Neural progenitor cell (in vitro differentiated cells): ENCODE measurements around the gene LRRTM4. TPM values are rescaled to one million over a fixed set of nuclear protein-coding genes. Genes with fewer than 3 reads are reported as not detected.
A peak's percentile ranks its signal among the peaks of the same experiment; 100 is the strongest.

Source experiments
- DNase-seq: peaks from one replicate; pipeline ENCODE4 v3.0.0-alpha.2; 2016; ENCODE audit warnings: low spot score
- H2AFZ ChIP-seq: fragments of 200-600 bp; sonication (generic); replicated peaks from 2 replicates; pipeline ENCODE4 v1.6.1; 2016; ENCODE audit warnings: antibody characterized with exemption
- H3F3A ChIP-seq: fragments of 200-600 bp; sonication (generic); 2 replicates; pipeline ENCODE4 v1.6.1; 2016; ENCODE audit warnings: antibody characterized with exemption, low read depth
- H3K27ac ChIP-seq: fragments of 200-600 bp; sonication (generic); 2 replicates; pipeline ENCODE4 v1.5.1; 2016; ENCODE audit warnings: mild to moderate bottlenecking
- H3K27me3 ChIP-seq: fragments of 200-600 bp; sonication (generic); 2 replicates; pipeline ENCODE4 v1.6.1; 2016; ENCODE audit warnings: mild to moderate bottlenecking, moderate library complexity
- H3K36me3 ChIP-seq: fragments of 200-600 bp; sonication (generic); 2 replicates; pipeline ENCODE4 v1.5.1; 2016
- H3K4me1 ChIP-seq: fragments of 200-600 bp; sonication (generic); 2 replicates; pipeline ENCODE4 v1.6.1; 2016; ENCODE audit warnings: mixed run types
- H3K4me2 ChIP-seq: fragments of 200-600 bp; sonication (generic); 2 replicates; pipeline ENCODE4 v1.6.1; 2016
- H3K4me3 ChIP-seq: fragments of 200-600 bp; sonication (generic); 2 replicates; pipeline ENCODE4 v1.5.1; 2016
- H3K79me2 ChIP-seq: fragments of 200-600 bp; sonication (generic); 2 replicates; pipeline ENCODE4 v1.6.1; 2016; ENCODE audit warnings: low read depth
- H3K9ac ChIP-seq: fragments of 200-600 bp; sonication (generic); 2 replicates; pipeline ENCODE4 v1.6.1; 2016
- H3K9me3 ChIP-seq: fragments of 200-600 bp; sonication (generic); 2 replicates; pipeline ENCODE4 v1.5.1; 2016; ENCODE audit warnings: low read depth
- H4K20me1 ChIP-seq: fragments of 200-600 bp; sonication (generic); 2 replicates; pipeline ENCODE4 v1.6.1; 2016; ENCODE audit warnings: low read depth
- H3K27ac Mint-ChIP-seq: 3 replicates; pipeline ENCODE4 v1.8.0; 2021; ENCODE audit warnings: mixed read lengths
- H3K27me3 Mint-ChIP-seq: 2 replicates; pipeline ENCODE4 v1.8.0; 2022; ENCODE audit warnings: low read depth, mild to moderate bottlenecking, inconsistent platforms, moderate library complexity, mixed read lengths; ENCODE audit not compliant: insufficient read depth
- H3K36me3 Mint-ChIP-seq: 3 replicates; pipeline ENCODE4 v1.8.0; 2021; ENCODE audit warnings: mixed read lengths
- H3K4me1 Mint-ChIP-seq: 3 replicates; pipeline ENCODE4 v1.8.0; 2021; ENCODE audit warnings: mixed read lengths
- H3K4me3 Mint-ChIP-seq: 3 replicates; pipeline ENCODE4 v1.8.0; 2021; ENCODE audit warnings: mild to moderate bottlenecking, moderate library complexity, mixed read lengths
- H3K9me3 Mint-ChIP-seq: 3 replicates; pipeline ENCODE4 v1.8.0; 2020; ENCODE audit warnings: mixed read lengths
- CTCF ChIP-seq: fragments of 200-600 bp; sonication (generic); IDR thresholded peaks from 2 replicates; pipeline ENCODE4 v1.5.1; 2017; ENCODE audit warnings: antibody characterized with exemption, mild to moderate bottlenecking
- EZH2 ChIP-seq: fragments of 200-600 bp; sonication (generic); IDR thresholded peaks from 2 replicates; pipeline ENCODE4 v1.6.1; 2017; ENCODE audit warnings: antibody characterized with exemption, mild to moderate bottlenecking, moderate library complexity
- EZH2phosphoT487 ChIP-seq: fragments of 200-600 bp; sonication (generic); IDR thresholded peaks from 2 replicates; pipeline ENCODE4 v1.6.1; 2017; ENCODE audit warnings: antibody characterized with exemption
- total RNA-seq: library from RNA; depleted of rRNA; stranded (reverse); fragments of >200 nt; gene quantifications from 2 replicates; pipeline ENCODE4 v1.2.3, GENCODE V29; 2015; ENCODE audit warnings: low replicate concordance

Gene LRRTM4
- total RNA-seq, 1 donor from 2014 or later = 20.4 TPM

- no peak overlapping the region for H3K27ac Mint-ChIP-seq
- no peak for DNase-seq
- Histone ChIP-seq H3K9me3 (no peaks in the 10 kb centered on the region), H3K4me1 (peaks cover 20% of the 10 kb centered on the region), H3K27ac (no peak overlapping the region), H3K4me2 (no peak overlapping the region), H3K9ac (no peak overlapping the region), H3K27me3 (no peaks in the 10 kb centered on the region), H2AFZ (no peak overlapping the region), H3K36me3 (no peaks in the 10 kb centered on the region), H3K4me3 (no peak overlapping the region), H4K20me1 (no peaks in the 10 kb centered on the region), H3F3A (no peaks in the 10 kb centered on the region), H3K79me2 (no peaks in the 10 kb centered on the region)
- no peaks in the 10 kb centered on the region for H3K36me3 Mint-ChIP-seq
- H3K4me1 Mint-ChIP-seq = peaks cover under 1% of the 10 kb centered on the region
- TF ChIP-seq EZH2phosphoT487 (no peak), CTCF (no peak), EZH2 (no peak)
- peaks cover 6% of the 10 kb centered on the region for H3K27me3 Mint-ChIP-seq
- H3K9me3 Mint-ChIP-seq = no peaks in the 10 kb centered on the region
- no peak overlapping the region for H3K4me3 Mint-ChIP-seq
Measured at GRCh38 chr2:77395011-77395410, 127.2 kb downstream of the LRRTM4 start.

- Histone ChIP-seq H3K9ac (no peak overlapping the region), H3K4me1 (peaks cover 34% of the 10 kb centered on the region), H3F3A (no peaks in the 10 kb centered on the region), H3K79me2 (no peaks in the 10 kb centered on the region), H3K9me3 (peaks cover 2% of the 10 kb centered on the region), H3K27ac (no peak overlapping the region), H3K4me3 (no peak overlapping the region), H3K36me3 (no peaks in the 10 kb centered on the region), H3K4me2 (no peak overlapping the region), H4K20me1 (no peaks in the 10 kb centered on the region), H2AFZ (no peak overlapping the region), H3K27me3 (no peaks in the 10 kb centered on the region)
- TF ChIP-seq EZH2 (no peak), EZH2phosphoT487 (no peak), CTCF (no peak)
- no peaks in the 10 kb centered on the region for H3K9me3 Mint-ChIP-seq
- H3K4me3 Mint-ChIP-seq = no peak overlapping the region
- H3K36me3 Mint-ChIP-seq = no peaks in the 10 kb centered on the region
- peaks cover 6% of the 10 kb centered on the region for H3K27me3 Mint-ChIP-seq
- no peak for DNase-seq
- peaks cover 17% of the 10 kb centered on the region for H3K4me1 Mint-ChIP-seq
- no peak overlapping the region for H3K27ac Mint-ChIP-seq
Measured at GRCh38 chr2:77391119-77391518, 131.1 kb downstream of the LRRTM4 start.

DNA sequence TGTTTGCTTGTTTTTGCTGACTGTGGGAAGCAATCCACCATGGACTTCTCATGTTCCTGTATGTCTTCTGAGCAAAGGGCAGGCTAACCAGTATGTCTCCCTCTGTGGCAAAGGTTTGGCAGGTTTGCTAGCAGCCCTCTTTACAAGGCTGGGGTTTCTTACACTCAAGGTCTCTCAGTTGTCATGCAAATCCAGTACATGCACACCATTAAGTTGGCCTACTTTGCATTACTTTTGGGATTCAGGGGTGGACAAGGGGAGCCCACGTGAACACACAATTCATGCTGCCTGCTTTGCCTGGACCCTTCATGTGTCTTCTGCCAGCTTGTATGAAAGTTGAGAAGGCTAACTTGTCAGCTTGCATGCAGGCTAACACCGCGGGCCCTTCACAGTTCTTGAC, 134.9 kb downstream of the LRRTM4 start:
- Mint-ChIP-seq H3K9me3 (no peaks in the 10 kb centered on the region), H3K36me3 (no peaks in the 10 kb centered on the region), H3K27ac (peak overlapping the region; percentile 85), H3K4me3 (no peak overlapping the region), H3K27me3 (peaks cover 6% of the 10 kb centered on the region), H3K4me1 (peaks cover 17% of the 10 kb centered on the region)
- Histone ChIP-seq H3K27me3 (no peaks in the 10 kb centered on the region), H4K20me1 (no peaks in the 10 kb centered on the region), H3K4me1 (peaks cover 39% of the 10 kb centered on the region), H3K9me3 (peaks cover 4% of the 10 kb centered on the region), H3K4me3 (no peak overlapping the region), H3K9ac (no peak overlapping the region), H3K79me2 (no peaks in the 10 kb centered on the region), H3K4me2 (peak overlapping the region; percentile 19), H3K36me3 (no peaks in the 10 kb centered on the region), H3K27ac (no peak overlapping the region), H3F3A (no peaks in the 10 kb centered on the region), H2AFZ (no peak overlapping the region)
- TF ChIP-seq EZH2phosphoT487 = no peak
- TF ChIP-seq CTCF = no peak
- no peak for TF ChIP-seq EZH2
- no peak for DNase-seq

- Mint-ChIP-seq H3K9me3 (no peaks in the 10 kb centered on the region), H3K4me1 (no peaks in the 10 kb centered on the region), H3K27ac (no peak overlapping the region), H3K36me3 (no peaks in the 10 kb centered on the region), H3K27me3 (no peaks in the 10 kb centered on the region), H3K4me3 (no peak overlapping the region)
- Histone ChIP-seq H3K4me3 (no peak overlapping the region), H3K79me2 (no peaks in the 10 kb centered on the region), H3K27me3 (no peaks in the 10 kb centered on the region), H3F3A (no peaks in the 10 kb centered on the region), H3K9ac (no peak overlapping the region), H3K9me3 (no peaks in the 10 kb centered on the region), H3K27ac (no peak overlapping the region), H4K20me1 (no peaks in the 10 kb centered on the region), H2AFZ (no peak overlapping the region), H3K4me2 (no peak overlapping the region), H3K36me3 (no peaks in the 10 kb centered on the region), H3K4me1 (no peaks in the 10 kb centered on the region)
- no peak for DNase-seq
- TF ChIP-seq CTCF (no peak), EZH2 (no peak), EZH2phosphoT487 (no peak)
Measured at GRCh38 chr2:77372636-77373035, 149.5 kb downstream of the LRRTM4 start.
